ENCODE measurements around the gene RANBP10. TPM values are rescaled to one million over a fixed set of nuclear protein-coding genes. Genes with fewer than 3 reads are reported as not detected.

The RANBP10 gene
- total and polyA plus RNA-seq, 9 of the 15 experiments (the other 6 are each of a cell fraction or from before 2014, with no cell fraction given), result 0.61 to 19.3 (median 5.9) TPM

- TF ChIP-seq E2F6 (IDR thresholded peaks at IDR 0.05; ENCODE audit: borderline replicate concordance in 1 of 2, extremely low read depth in 1 of 2, insufficient read depth in 1 of 2, insufficient read length in 1 of 2, low read depth in 1 of 2, low read length in 1 of 2, poor library complexity in 1 of 2, severe bottlenecking in 1 of 2) (peak in 1 of 2 experiments; percentile 64), ZNF143 (CRISPR knock-in tag; IDR thresholded peaks at IDR 0.05) (peak; percentile 99), MITF (IDR thresholded peaks at IDR 0.05) (no peak), CBFB (CRISPR knock-in tag; IDR thresholded peaks at IDR 0.05) (no peak), FIP1L1 (IDR thresholded peaks at IDR 0.05; ENCODE audit: low read depth, low read length, poor library complexity, severe bottlenecking) (peak; percentile 89), ZNF324 (CRISPR knock-in tag; IDR thresholded peaks at IDR 0.05) (no peak), NONO (IDR thresholded peaks at IDR 0.05; ENCODE audit: low read depth in 2 of 2, low read length in 1 of 2) (peak in 1 of 2 experiments; percentile 77; a peak in 3 of 4 replicates), ZC3H8 (IDR thresholded peaks at IDR 0.05) (no peak), FOXM1 (IDR thresholded peaks at IDR 0.05; ENCODE audit: low read depth) (peak; percentile 41; the same call in 1 of the 2 replicates), FOXM1 (CRISPR knock-in tag; IDR thresholded peaks at IDR 0.05; ENCODE audit: low read depth) (0 out of 2 replicates have a peak, but pooled peaks have one; percentile 29), ZBTB11 (CRISPR knock-in tag; IDR thresholded peaks at IDR 0.05) (peak in 1 of 3 experiments; percentile 67; a peak in 2 of 6 replicates), RERE (CRISPR knock-in tag; IDR thresholded peaks at IDR 0.05; ENCODE audit: borderline replicate concordance) (no peak)
These were observed 40.1 kb upstream of the RANBP10 start, which contains the start of gene NUTF2 (continued) for GRCh38 chr16:67846320-67847063.
